Lung microvascular endothelial cell (primary cell): Measurements from ENCODE around the gene UBE2J2. TPM values are rescaled to one million over a fixed set of nuclear protein-coding genes. Genes with fewer than 3 reads are reported as not detected.
A peak's percentile ranks its signal among the peaks of the same experiment; 100 is the strongest.

ENCODE experiments used
- DNase-seq, 2 donors: peaks; one replicate each; pipeline versions ENCODE4 v3.0.0 to v3.0.0-alpha.2; 2010; ENCODE audit warnings: low read depth in 2 of 2
- total RNA-seq: library from RNA; depleted of rRNA; stranded (reverse); fragments of >200 nt; gene quantifications from 2 replicates; pipeline ENCODE4 v1.2.1, GENCODE V29; 2014

The UBE2J2 gene
- total RNA-seq, 1 donor from 2014 or later, result 34.9 TPM

GRCh38 chr1:1228596-1229321 is 44.9 kb downstream of the UBE2J2 start:
- DNase-seq, result no peak

- DNase-seq, result no peak
Observed at GRCh38 chr1:1228187-1228586, 45.5 kb downstream of the UBE2J2 start.

- DNase-seq, result no peak
Observed at GRCh38 chr1:1227386-1227785, 46.3 kb downstream of the UBE2J2 start.

GRCh38 chr1:1226566-1227362 is 46.9 kb downstream of the UBE2J2 start:
- no peak for DNase-seq

GRCh38 chr1:1225913-1226312 is 47.7 kb downstream of the UBE2J2 start:
- DNase-seq, result no peak

- DNase-seq, result no peak
Observed at GRCh38 chr1:1225238-1225845, 48.3 kb downstream of the UBE2J2 start.

- DNase-seq, result no peak
Observed at GRCh38 chr1:1223891-1224290, 49.8 kb downstream of the UBE2J2 start.

GRCh38 chr1:1223321-1223720 is 50.3 kb downstream of the UBE2J2 start:
- no peak for DNase-seq

- no peak for DNase-seq
Observed at GRCh38 chr1:1222575-1223225, 51.0 kb downstream of the UBE2J2 start.

GRCh38 chr1:1221887-1222574 is 51.6 kb downstream of the UBE2J2 start:
- DNase-seq, result no peak

- no peak for DNase-seq
Observed at GRCh38 chr1:1220197-1220596, 53.5 kb downstream of the UBE2J2 start.

- no peak for DNase-seq
Observed at GRCh38 chr1:1219341-1219740, 54.3 kb downstream of the UBE2J2 start.

- no peak for DNase-seq
Observed at GRCh38 chr1:1218524-1219200, 55.0 kb downstream of the UBE2J2 start.

GRCh38 chr1:1217621-1218523 is 55.8 kb downstream of the UBE2J2 start:
- peak; percentile 46 to 65 for DNase-seq

GRCh38 chr1:1216770-1217620 is 56.7 kb downstream of the UBE2J2 start:
- DNase-seq, result no peak

GRCh38 chr1:1215881-1216605 is 57.6 kb downstream of the UBE2J2 start:
- DNase-seq, result no peak

GRCh38 chr1:1215080-1215676 is 58.5 kb downstream of the UBE2J2 start:
- DNase-seq, result peak; percentile 47 to 55
